ENCODE results near the gene POLR3H.

POLR3H gene

GRCh38 chr22:41532908-41533825 lies 11.1 kb downstream of the POLR3H start:
- DNase-seq: peak; percentile 84

GRCh38 chr22:41531715-41532477 lies 12.4 kb downstream of the POLR3H start:
- no peak for DNase-seq

DNA sequence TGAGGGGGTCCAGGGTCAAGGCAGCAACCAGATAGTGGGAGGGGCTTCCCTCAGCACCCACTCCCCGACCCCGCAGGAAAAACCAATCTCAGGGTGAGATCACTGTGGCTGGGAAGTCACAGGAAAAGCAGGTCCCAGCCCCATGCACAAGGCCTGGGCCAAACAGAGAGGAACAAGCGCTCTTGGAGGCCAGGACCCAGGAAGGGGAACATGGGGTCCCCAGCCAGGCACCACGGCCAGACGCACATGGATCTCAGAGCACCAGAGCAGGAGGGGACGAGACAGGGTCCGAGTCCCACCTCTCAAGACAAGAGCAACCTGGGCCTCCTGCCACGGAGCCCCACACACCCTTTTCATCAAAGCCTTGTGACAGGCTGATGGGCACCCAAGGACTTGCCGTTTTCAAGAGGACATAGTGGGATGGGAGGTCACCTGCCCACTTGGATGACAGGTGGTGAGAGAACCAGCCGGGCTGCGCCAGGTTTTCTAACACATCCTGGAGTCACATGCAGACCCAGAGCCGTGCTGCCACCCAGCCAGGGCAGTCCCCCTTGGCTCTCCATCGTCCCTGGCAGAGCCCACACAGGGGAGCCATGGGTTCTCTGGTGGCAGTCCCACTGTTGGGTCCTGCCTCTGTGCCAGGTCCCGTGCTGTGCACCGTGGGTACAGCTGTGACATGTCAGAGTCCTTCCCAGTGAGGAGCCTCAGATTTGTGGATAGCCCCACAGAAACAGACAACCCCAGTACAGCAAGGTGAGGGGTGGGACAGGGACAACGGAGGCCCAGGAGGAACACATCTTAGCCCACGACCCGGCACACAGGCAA lies 13.2 kb downstream of the POLR3H start:
- no peak for DNase-seq

- no peak for DNase-seq
Observed at GRCh38 chr22:41528938-41529561, 15.2 kb downstream of the POLR3H start.

DNA sequence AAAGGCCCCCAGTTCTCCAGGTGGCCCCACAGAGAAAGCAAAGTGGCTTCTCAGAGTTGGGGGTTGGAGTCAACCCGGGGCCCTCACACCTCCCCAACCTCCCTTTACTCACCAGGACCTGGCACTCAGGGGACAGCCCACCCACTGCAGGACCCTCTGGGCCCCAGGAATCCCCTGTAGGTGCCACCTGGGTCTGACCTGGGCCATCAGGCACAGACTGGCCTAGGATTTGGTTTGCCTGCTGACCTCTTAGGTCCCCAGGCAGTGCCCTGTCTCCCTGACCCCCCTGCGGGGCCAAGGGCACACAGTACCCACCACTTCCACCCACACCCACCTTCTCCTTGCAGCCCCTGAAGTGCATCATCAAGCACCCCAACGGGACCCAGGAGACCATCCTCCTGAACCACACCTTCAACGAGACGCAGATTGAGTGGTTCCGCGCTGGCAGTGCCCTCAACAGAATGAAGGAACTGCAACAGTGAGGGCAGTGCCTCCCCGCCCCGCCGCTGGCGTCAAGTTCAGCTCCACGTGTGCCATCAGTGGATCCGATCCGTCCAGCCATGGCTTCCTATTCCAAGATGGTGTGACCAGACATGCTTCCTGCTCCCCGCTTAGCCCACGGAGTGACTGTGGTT lies 16.0 kb downstream of the POLR3H start:
- no peak for DNase-seq

GRCh38 chr22:41526830-41527799 lies 17.2 kb downstream of the POLR3H start:
- DNase-seq: peak; percentile 75

GRCh38 chr22:41526226-41526829 lies 17.9 kb downstream of the POLR3H start:
- no peak for DNase-seq

GRCh38 chr22:41525450-41526225 lies 18.6 kb downstream of the POLR3H start:
- no peak for DNase-seq

GRCh38 chr22:41524809-41525449 lies 19.3 kb downstream of the POLR3H start:
- DNase-seq: peak; percentile 76

DNA sequence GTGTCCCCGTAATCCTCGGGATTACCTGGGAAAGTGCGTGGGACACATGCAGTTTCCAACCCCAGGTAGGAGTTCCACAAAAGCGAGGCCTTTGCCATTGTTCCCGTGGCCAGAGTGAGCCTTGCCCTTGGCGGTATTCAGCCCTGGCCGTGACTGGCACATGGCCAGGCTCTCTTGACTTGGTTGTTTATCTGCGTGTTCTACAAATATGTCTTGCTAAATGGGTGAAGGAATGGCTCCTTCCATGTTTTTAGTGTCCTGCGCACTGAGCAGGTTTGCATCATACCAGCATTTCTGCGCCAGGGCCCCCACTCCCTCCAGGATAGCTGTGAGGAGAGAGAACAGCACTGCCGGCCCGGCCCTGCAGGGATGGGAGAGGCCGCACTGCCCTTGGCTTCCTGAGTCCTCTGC lies 20.0 kb downstream of the POLR3H start:
- DNase-seq: no peak

- DNase-seq: no peak
Observed at GRCh38 chr22:41523464-41524221, 20.6 kb downstream of the POLR3H start.

DNA sequence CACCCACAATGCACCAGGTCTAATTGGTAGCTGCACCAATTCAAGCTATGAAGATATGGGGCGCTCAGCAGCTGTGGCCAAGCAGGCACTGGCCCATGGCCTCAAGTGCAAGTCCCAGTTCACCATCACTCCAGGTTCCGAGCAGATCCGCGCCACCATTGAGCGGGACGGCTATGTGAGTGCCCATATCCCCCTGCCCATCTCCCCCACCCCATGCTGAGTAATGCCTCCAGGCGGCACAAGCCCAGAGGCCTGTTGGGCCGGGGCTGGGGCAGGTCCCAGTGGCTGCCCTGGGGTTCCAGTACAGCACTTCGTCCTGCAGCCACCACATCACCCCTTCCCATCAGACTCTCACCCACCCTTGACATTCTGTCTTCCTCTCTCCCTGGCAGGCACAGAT lies 21.5 kb downstream of the POLR3H start:
- DNase-seq: no peak

GRCh38 chr22:41521126-41521525 lies 23.1 kb downstream of the POLR3H start:
- DNase-seq: no peak

DNA sequence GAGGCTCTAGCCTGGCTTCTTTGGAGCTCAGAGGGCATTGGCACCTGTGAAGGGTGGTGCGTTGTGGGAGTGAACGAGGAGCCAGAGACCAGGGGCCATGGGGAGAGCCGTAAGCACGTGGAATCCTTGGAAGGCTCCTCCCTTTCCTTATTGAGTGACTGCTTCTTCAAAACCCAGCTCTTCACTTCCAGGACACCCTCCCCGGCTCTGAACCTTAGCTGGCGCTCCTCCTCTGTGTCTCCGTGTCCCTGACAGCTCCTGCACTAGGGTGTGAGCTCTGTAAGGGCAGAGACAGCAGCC lies 26.3 kb downstream of the POLR3H start:
- DNase-seq: no peak

GRCh38 chr22:41517172-41518047 lies 26.9 kb downstream of the POLR3H start:
- peak; percentile 74 for DNase-seq

DNA sequence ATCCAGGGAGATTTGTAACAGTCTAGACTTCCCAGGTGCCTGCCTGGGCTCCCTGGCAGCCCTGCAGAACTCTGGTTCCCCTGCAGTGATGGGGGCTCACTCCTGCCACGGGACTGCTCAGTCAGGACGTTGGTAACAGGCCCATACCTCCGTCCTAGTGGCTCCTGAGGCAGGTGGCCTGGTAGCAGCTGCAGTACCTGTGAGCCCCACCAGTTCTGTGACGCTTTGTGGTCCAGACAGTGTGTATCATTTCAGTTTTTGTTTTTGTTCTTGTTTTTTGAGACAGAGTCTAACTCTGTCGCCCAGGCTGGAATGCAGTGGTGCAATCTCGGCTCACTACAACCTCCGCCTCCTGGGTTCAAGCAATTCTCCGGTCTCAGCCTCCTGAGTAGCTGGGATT lies 27.8 kb downstream of the POLR3H start:
- DNase-seq: peak; percentile 7

- no peak for DNase-seq
Observed at GRCh38 chr22:41513391-41513790, 30.9 kb downstream of the POLR3H start.
